HepG2 (cell line): ENCODE results near the gene TOR2A. TPM values are rescaled to one million over a fixed set of nuclear protein-coding genes. Genes with fewer than 3 reads are reported as not detected.
A peak's percentile ranks its signal among the peaks of the same experiment; 100 is the strongest.

Source experiments
- ATF1 ChIP-seq: IDR thresholded peaks from 2 replicates; pipeline ENCODE4 v1.6.1; 2016; ENCODE audit warnings: mild to moderate bottlenecking, control low read depth
- ATF7 ChIP-seq, 2 experiments: fragments of 450-650 bp in 1 of 2; sonication (generic) in 1 of 2; formaldehyde crosslinking in 1 of 2; IDR thresholded peaks; 2 replicates each; pipeline versions ENCODE4 v1.4.0 to v1.6.1; 2016 to 2020; ENCODE audit warnings: antibody characterized with exemption in 1 of 2, mild to moderate bottlenecking in 1 of 2, missing genetic modification reagents in 1 of 2
- BHLHE40 ChIP-seq: IDR thresholded peaks from 2 replicates; pipeline ENCODE4 v1.6.1; 2011; ENCODE audit warnings: low read length, improper control_type of control experiment
- JUN ChIP-seq: sonication (generic); formaldehyde crosslinking; IDR thresholded peaks from 2 replicates; pipeline ENCODE4 v1.4.0; 2020; ENCODE audit warnings: mild to moderate bottlenecking, missing genetic modification reagents
- MYC ChIP-seq: sonication (generic); formaldehyde crosslinking; IDR thresholded peaks from 2 replicates; pipeline ENCODE4 v1.9.0; 2021; ENCODE audit warnings: missing genetic modification reagents, borderline replicate concordance
- PCBP1 ChIP-seq: fragments of 200-400 bp; formaldehyde crosslinking; IDR thresholded peaks from 2 replicates; pipeline ENCODE4 v1.6.1; 2017; ENCODE audit warnings: mild to moderate bottlenecking, low read depth, low read length, borderline replicate concordance
- PHF8 ChIP-seq: sonication (generic); formaldehyde crosslinking; IDR thresholded peaks from 2 replicates; pipeline ENCODE4 v1.5.0; 2020; ENCODE audit warnings: missing genetic modification reagents
- SP2 ChIP-seq: sonication (generic); formaldehyde crosslinking; IDR thresholded peaks from 2 replicates; pipeline ENCODE4 v1.5.1; 2020; ENCODE audit warnings: mild to moderate bottlenecking, missing genetic modification reagents
- ZMAT3 ChIP-seq: sonication (generic); formaldehyde crosslinking; conservative IDR thresholded peaks from 2 replicates; pipeline ENCODE4 v1.7.0; 2021; ENCODE audit warnings: missing genetic modification reagents
- ZNF446 ChIP-seq: sonication (generic); formaldehyde crosslinking; IDR thresholded peaks from 2 replicates; pipeline ENCODE4 v1.5.0; 2020; ENCODE audit warnings: mild to moderate bottlenecking, missing genetic modification reagents
- ZNF451 ChIP-seq: sonication (generic); formaldehyde crosslinking; IDR thresholded peaks from 2 replicates; pipeline ENCODE4 v1.5.0; 2020; ENCODE audit warnings: mild to moderate bottlenecking, missing genetic modification reagents
- ZSCAN9 ChIP-seq: IDR thresholded peaks from 2 replicates; pipeline ENCODE4 v1.6.1; 2016; ENCODE audit warnings: borderline replicate concordance
- polyA plus RNA-seq, 8 experiments: library from polyadenylated mRNA; depleted of rRNA in 3 of 8; stranded (reverse) in 7 of 8; unstranded in 1 of 8; fragments of >200 nt; fragmentation: Illumina TruSeq in 4 of 8; extraction: Trizol in 4 of 8; gene quantifications; 2 replicates each; pipeline versions ENCODE4 v1.2.1 to v1.2.3, GENCODE V29; 2011 to 2016; ENCODE audit warnings: low read depth in 4 of 8, missing spikeins in 1 of 8, mixed read lengths in 1 of 8; ENCODE audit not compliant: insufficient read depth in 1 of 8
- total RNA-seq, 5 experiments: library from RNA; depleted of rRNA; stranded (reverse); fragments of >200 nt; fragmentation: Illumina TruSeq; extraction: Trizol; gene quantifications; 2 replicates each; pipeline ENCODE4 v1.2.3, GENCODE V29; 2016; ENCODE audit warnings: low read depth in 1 of 5
- TF ChIP-seq, protein P1 (sequence below): sonication (generic); formaldehyde crosslinking; conservative IDR thresholded peaks from 2 replicates; pipeline ENCODE4 v1.8.1; 2023; ENCODE audit warnings: missing genetic modification reagents
- TF ChIP-seq, protein P2 (sequence below): sonication (generic); formaldehyde crosslinking; IDR thresholded peaks from 2 replicates; pipeline ENCODE4 v1.4.0; 2020; ENCODE audit warnings: missing genetic modification reagents, borderline replicate concordance
- TF ChIP-seq, protein P3 (sequence below): sonication (generic); formaldehyde crosslinking; IDR thresholded peaks from 2 replicates; pipeline ENCODE4 v1.5.0; 2020; ENCODE audit warnings: mild to moderate bottlenecking, missing genetic modification reagents, borderline replicate concordance
- TF ChIP-seq, protein P4 (sequence below): sonication (generic); formaldehyde crosslinking; IDR thresholded peaks from 2 replicates; pipeline ENCODE4; 2020; ENCODE audit warnings: missing genetic modification reagents, mild to moderate bottlenecking, borderline replicate concordance
- TF ChIP-seq, protein P5 (sequence below): sonication (generic); formaldehyde crosslinking; IDR thresholded peaks from 2 replicates; pipeline ENCODE4 v1.4.0; 2020; ENCODE audit warnings: missing genetic modification reagents

TOR2A gene
- total and polyA plus RNA-seq, 2 of the 13 experiments (the other 11 are each of a cell fraction or from before 2014, with no cell fraction given): 3.5 to 7.2 TPM

DNA sequence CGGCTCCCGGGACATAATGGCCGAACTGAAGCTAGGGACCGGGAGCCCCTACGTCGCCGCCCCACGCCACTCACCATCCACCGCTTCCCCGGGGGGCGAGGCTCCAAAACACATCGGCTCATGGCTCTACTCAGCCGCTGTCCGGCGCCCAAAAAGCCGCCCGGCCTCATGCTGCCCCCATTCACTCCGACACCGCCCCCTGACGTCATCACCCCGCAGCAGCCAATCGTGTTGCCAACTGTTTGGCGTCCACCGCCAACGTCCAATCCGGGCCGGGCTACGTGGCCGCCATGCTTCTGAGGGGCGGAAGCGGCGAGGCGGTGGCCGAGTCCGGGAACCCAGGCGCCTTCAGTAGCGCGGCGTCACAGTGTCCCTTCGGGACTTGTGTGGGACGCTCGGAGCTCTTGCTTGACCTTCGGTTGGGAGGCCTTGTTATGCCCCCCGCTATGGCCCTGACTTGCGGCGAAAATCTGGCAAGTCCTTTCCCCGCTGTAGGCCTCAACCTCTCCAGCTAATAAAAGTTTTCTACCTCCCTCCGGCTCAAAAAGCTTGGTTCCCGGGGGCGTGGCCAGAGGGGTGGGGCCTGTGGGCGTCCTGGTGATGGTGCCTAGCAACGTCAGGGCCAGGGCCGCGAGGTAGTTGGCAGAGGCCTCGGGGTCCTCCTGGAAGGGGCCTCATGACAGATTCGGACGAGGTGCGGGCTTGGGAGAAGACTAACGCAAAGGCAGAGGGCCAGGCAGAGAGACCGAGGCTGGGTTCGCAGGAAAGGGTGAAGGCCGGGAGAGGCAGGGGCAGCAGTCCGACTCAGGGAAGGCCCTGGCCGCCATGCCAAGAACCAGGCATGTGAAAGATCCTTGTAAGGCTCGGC lies 19.4 kb downstream of the TOR2A start, which contains the start of the genes PTRH1 and TTC16 (continued):
- TF ChIP-seq, protein P1, sequence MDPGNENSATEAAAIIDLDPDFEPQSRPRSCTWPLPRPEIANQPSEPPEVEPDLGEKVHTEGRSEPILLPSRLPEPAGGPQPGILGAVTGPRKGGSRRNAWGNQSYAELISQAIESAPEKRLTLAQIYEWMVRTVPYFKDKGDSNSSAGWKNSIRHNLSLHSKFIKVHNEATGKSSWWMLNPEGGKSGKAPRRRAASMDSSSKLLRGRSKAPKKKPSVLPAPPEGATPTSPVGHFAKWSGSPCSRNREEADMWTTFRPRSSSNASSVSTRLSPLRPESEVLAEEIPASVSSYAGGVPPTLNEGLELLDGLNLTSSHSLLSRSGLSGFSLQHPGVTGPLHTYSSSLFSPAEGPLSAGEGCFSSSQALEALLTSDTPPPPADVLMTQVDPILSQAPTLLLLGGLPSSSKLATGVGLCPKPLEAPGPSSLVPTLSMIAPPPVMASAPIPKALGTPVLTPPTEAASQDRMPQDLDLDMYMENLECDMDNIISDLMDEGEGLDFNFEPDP (CRISPR knock-in tag): no peak
- no peak for TF ChIP-seq ZNF446 (CRISPR knock-in tag)
- TF ChIP-seq PHF8 (CRISPR knock-in tag): peak; percentile 49; the same call in 1 of the 2 replicates
- peak; percentile 96 for TF ChIP-seq ATF1 (CRISPR knock-in tag)
- TF ChIP-seq ATF7 (IDR thresholded peaks at IDR 0.05): peak; percentile 98
- peak; percentile 85; the same call in 1 of the 2 replicates for TF ChIP-seq ATF7 (CRISPR knock-in tag; IDR thresholded peaks at IDR 0.05)
- peak; percentile 61; the same call in 1 of the 2 replicates for TF ChIP-seq ZMAT3
- TF ChIP-seq, protein P2, sequence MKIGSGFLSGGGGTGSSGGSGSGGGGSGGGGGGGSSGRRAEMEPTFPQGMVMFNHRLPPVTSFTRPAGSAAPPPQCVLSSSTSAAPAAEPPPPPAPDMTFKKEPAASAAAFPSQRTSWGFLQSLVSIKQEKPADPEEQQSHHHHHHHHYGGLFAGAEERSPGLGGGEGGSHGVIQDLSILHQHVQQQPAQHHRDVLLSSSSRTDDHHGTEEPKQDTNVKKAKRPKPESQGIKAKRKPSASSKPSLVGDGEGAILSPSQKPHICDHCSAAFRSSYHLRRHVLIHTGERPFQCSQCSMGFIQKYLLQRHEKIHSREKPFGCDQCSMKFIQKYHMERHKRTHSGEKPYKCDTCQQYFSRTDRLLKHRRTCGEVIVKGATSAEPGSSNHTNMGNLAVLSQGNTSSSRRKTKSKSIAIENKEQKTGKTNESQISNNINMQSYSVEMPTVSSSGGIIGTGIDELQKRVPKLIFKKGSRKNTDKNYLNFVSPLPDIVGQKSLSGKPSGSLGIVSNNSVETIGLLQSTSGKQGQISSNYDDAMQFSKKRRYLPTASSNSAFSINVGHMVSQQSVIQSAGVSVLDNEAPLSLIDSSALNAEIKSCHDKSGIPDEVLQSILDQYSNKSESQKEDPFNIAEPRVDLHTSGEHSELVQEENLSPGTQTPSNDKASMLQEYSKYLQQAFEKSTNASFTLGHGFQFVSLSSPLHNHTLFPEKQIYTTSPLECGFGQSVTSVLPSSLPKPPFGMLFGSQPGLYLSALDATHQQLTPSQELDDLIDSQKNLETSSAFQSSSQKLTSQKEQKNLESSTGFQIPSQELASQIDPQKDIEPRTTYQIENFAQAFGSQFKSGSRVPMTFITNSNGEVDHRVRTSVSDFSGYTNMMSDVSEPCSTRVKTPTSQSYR (CRISPR knock-in tag): no peak; the same call in 1 of the 2 replicates
- peak; percentile 65 for TF ChIP-seq JUN (CRISPR knock-in tag)
- TF ChIP-seq BHLHE40: no peak
- peak; percentile 95 for TF ChIP-seq PCBP1
- TF ChIP-seq ZSCAN9 (CRISPR knock-in tag): peak; percentile 29; the same call in 1 of the 2 replicates
- peak; percentile 89 for TF ChIP-seq SP2
- TF ChIP-seq, protein P3, sequence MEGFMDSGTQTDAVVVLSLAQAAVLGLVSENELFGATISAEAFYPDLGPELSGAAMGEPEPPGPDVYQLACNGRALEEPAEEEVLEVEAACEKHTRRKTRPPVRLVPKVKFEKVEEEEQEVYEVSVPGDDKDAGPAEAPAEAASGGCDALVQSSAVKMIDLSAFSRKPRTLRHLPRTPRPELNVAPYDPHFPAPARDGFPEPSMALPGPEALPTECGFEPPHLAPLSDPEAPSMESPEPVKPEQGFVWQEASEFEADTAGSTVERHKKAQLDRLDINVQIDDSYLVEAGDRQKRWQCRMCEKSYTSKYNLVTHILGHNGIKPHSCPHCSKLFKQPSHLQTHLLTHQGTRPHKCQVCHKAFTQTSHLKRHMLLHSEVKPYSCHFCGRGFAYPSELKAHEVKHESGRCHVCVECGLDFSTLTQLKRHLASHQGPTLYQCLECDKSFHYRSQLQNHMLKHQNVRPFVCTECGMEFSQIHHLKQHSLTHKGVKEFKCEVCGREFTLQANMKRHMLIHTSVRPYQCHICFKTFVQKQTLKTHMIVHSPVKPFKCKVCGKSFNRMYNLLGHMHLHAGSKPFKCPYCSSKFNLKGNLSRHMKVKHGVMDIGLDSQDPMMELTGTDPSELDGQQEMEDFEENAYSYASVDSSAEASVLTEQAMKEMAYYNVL (CRISPR knock-in tag): peak; percentile 8; the same call in 1 of the 2 replicates
- TF ChIP-seq, protein P4, sequence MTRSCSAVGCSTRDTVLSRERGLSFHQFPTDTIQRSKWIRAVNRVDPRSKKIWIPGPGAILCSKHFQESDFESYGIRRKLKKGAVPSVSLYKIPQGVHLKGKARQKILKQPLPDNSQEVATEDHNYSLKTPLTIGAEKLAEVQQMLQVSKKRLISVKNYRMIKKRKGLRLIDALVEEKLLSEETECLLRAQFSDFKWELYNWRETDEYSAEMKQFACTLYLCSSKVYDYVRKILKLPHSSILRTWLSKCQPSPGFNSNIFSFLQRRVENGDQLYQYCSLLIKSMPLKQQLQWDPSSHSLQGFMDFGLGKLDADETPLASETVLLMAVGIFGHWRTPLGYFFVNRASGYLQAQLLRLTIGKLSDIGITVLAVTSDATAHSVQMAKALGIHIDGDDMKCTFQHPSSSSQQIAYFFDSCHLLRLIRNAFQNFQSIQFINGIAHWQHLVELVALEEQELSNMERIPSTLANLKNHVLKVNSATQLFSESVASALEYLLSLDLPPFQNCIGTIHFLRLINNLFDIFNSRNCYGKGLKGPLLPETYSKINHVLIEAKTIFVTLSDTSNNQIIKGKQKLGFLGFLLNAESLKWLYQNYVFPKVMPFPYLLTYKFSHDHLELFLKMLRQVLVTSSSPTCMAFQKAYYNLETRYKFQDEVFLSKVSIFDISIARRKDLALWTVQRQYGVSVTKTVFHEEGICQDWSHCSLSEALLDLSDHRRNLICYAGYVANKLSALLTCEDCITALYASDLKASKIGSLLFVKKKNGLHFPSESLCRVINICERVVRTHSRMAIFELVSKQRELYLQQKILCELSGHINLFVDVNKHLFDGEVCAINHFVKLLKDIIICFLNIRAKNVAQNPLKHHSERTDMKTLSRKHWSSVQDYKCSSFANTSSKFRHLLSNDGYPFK (CRISPR knock-in tag): peak; percentile 95
- TF ChIP-seq ZNF451 (CRISPR knock-in tag): peak; percentile 13; the same call in 1 of the 2 replicates
- TF ChIP-seq, protein P5, sequence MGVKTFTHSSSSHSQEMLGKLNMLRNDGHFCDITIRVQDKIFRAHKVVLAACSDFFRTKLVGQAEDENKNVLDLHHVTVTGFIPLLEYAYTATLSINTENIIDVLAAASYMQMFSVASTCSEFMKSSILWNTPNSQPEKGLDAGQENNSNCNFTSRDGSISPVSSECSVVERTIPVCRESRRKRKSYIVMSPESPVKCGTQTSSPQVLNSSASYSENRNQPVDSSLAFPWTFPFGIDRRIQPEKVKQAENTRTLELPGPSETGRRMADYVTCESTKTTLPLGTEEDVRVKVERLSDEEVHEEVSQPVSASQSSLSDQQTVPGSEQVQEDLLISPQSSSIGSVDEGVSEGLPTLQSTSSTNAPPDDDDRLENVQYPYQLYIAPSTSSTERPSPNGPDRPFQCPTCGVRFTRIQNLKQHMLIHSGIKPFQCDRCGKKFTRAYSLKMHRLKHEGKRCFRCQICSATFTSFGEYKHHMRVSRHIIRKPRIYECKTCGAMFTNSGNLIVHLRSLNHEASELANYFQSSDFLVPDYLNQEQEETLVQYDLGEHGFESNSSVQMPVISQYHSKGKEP (CRISPR knock-in tag): no peak
- TF ChIP-seq MYC (CRISPR knock-in tag): peak; percentile 62
